ENCODE results near the gene POLR3C.
A peak's percentile ranks its signal among the peaks of the same experiment; 100 is the strongest.
"Not testable (repeated sequence)": the region's sequence is repeated elsewhere in the genome, so short reads cannot be mapped to it uniquely, and the experiment has no call there.

POLR3C gene

DNA sequence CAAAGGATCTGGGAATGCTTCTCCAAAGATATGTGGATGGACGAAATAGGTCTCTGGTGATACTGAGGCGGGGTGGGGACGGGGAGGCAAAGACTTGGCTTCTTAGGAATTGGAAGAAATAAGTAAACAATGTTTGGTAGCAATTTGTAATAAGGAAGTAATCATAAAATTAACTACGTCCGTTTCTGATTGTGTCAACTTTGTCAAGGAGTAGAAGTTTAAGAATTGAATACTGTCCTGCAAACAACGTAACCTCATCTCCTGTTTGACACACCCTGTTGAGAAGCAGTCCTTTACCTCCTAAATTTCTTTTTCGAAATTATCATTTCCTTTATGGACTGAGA lies 471 bp downstream of the POLR3C start:
- Histone ChIP-seq H3K27ac (ENCODE audit: low read length) (peak overlapping the region; percentile 66), H3K9me3 (ENCODE audit: insufficient read depth, low read length) (no peaks in the 10 kb centered on the region), H3K36me3 (replicated peaks; ENCODE audit: low read depth, low read length) (peaks cover 36% of the 10 kb centered on the region), H3K27me3 (ENCODE audit: low read depth, low read length) (no peaks in the 10 kb centered on the region), H3K79me2 (ENCODE audit: low read length) (peaks cover 48% of the 10 kb centered on the region), H2AFZ (ENCODE audit: low read depth, low read length) (peak overlapping the region; percentile 28), H3K4me3 (ENCODE audit: low read length) (peak overlapping the region; percentile 79), H3K4me1 (ENCODE audit: low read length) (peaks cover 11% of the 10 kb centered on the region), H3K4me2 (ENCODE audit: low read length) (peak overlapping the region; percentile 77), H4K20me1 (ENCODE audit: insufficient read depth, low read length) (no peaks in the 10 kb centered on the region), H3K9ac (ENCODE audit: low read length) (peak overlapping the region; percentile 86)
- TF ChIP-seq, protein P1, sequence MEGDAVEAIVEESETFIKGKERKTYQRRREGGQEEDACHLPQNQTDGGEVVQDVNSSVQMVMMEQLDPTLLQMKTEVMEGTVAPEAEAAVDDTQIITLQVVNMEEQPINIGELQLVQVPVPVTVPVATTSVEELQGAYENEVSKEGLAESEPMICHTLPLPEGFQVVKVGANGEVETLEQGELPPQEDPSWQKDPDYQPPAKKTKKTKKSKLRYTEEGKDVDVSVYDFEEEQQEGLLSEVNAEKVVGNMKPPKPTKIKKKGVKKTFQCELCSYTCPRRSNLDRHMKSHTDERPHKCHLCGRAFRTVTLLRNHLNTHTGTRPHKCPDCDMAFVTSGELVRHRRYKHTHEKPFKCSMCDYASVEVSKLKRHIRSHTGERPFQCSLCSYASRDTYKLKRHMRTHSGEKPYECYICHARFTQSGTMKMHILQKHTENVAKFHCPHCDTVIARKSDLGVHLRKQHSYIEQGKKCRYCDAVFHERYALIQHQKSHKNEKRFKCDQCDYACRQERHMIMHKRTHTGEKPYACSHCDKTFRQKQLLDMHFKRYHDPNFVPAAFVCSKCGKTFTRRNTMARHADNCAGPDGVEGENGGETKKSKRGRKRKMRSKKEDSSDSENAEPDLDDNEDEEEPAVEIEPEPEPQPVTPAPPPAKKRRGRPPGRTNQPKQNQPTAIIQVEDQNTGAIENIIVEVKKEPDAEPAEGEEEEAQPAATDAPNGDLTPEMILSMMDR (IDR thresholded peaks at IDR 0.05; ENCODE audit: low read depth, low read length) = no peak
- TF ChIP-seq EZH2phosphoT487 (IDR thresholded peaks at IDR 0.05; ENCODE audit: low read depth) = no peak

DNA sequence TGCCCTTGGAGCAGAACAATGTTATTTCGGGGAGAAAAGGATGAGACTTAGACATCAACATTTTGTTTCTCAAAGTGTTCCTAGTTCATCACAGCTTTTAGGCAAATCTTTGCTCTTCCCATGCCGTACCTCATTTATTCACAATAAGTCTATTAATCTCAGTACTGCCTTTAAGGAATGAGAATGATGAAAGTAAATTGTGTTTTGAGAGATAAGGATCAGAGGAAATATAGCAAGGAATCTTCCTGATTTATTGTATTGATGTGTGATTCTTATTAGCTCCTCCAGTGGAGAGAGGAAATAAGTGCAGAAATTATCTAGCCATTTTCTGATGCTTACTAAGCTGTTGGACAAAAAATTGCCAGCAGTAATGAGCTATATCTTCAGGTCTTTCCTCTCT lies 2.0 kb downstream of the POLR3C start:
- no peaks in the 10 kb centered on the region for H4K20me1 ChIP-seq (ENCODE audit: insufficient read depth, low read length)
- no peak overlapping the region for H2AFZ ChIP-seq (ENCODE audit: low read depth, low read length)
- H3K9me3 ChIP-seq (ENCODE audit: insufficient read depth, low read length) = no peaks in the 10 kb centered on the region
- peaks cover 45% of the 10 kb centered on the region for H3K79me2 ChIP-seq (ENCODE audit: low read length)
- H3K4me1 ChIP-seq (ENCODE audit: low read length) = peaks cover 11% of the 10 kb centered on the region
- H3K4me3 ChIP-seq (ENCODE audit: low read length) = no peak overlapping the region
- H3K27ac ChIP-seq (ENCODE audit: low read length) = no peak overlapping the region
- no peak for TF ChIP-seq EZH2phosphoT487 (IDR thresholded peaks at IDR 0.05; ENCODE audit: low read depth)
- TF ChIP-seq, protein P1 (IDR thresholded peaks at IDR 0.05; ENCODE audit: low read depth, low read length) = no peak
- no peaks in the 10 kb centered on the region for H3K27me3 ChIP-seq (ENCODE audit: low read depth, low read length)
- H3K4me2 ChIP-seq (ENCODE audit: low read length) = no peak overlapping the region
- H3K9ac ChIP-seq (ENCODE audit: low read length) = no peak overlapping the region
- H3K36me3 ChIP-seq (replicated peaks; ENCODE audit: low read depth, low read length) = peaks cover 47% of the 10 kb centered on the region

DNA sequence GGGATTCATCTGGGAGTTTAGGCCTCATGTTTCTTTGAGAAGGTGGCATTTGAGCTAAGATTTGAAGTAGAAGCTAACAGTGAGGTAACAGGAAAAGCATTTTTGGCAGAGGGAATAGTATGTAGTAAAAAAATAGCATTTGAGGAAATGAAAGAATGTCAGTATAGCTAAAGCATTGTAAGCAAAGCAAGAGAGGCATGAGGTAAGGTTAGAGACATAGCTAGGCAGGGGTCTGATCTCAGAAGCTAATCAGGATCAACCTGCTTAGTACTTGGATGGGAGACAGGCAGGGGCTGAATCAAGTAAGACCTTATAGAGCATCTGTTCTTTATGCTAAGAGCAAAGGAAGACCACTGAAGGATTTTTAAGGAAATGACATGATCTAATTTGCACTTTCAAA lies 4.0 kb downstream of the POLR3C start:
- no peak overlapping the region for H2AFZ ChIP-seq (ENCODE audit: low read depth, low read length)
- no peaks in the 10 kb centered on the region for H3K27me3 ChIP-seq (ENCODE audit: low read depth, low read length)
- H3K36me3 ChIP-seq (replicated peaks; ENCODE audit: low read depth, low read length) = peaks cover 61% of the 10 kb centered on the region
- H3K9me3 ChIP-seq (ENCODE audit: insufficient read depth, low read length) = no peaks in the 10 kb centered on the region
- peaks cover 37% of the 10 kb centered on the region for H3K79me2 ChIP-seq (ENCODE audit: low read length)
- H4K20me1 ChIP-seq (ENCODE audit: insufficient read depth, low read length) = no peaks in the 10 kb centered on the region
- H3K4me2 ChIP-seq (ENCODE audit: low read length) = no peak overlapping the region
- TF ChIP-seq, protein P1 (IDR thresholded peaks at IDR 0.05; ENCODE audit: low read depth, low read length) = no peak
- no peak for TF ChIP-seq EZH2phosphoT487 (IDR thresholded peaks at IDR 0.05; ENCODE audit: low read depth)
- no peak overlapping the region for H3K4me3 ChIP-seq (ENCODE audit: low read length)
- H3K4me1 ChIP-seq (ENCODE audit: low read length) = peaks cover 9% of the 10 kb centered on the region
- no peak overlapping the region for H3K9ac ChIP-seq (ENCODE audit: low read length)
- no peak overlapping the region for H3K27ac ChIP-seq (ENCODE audit: low read length)

DNA sequence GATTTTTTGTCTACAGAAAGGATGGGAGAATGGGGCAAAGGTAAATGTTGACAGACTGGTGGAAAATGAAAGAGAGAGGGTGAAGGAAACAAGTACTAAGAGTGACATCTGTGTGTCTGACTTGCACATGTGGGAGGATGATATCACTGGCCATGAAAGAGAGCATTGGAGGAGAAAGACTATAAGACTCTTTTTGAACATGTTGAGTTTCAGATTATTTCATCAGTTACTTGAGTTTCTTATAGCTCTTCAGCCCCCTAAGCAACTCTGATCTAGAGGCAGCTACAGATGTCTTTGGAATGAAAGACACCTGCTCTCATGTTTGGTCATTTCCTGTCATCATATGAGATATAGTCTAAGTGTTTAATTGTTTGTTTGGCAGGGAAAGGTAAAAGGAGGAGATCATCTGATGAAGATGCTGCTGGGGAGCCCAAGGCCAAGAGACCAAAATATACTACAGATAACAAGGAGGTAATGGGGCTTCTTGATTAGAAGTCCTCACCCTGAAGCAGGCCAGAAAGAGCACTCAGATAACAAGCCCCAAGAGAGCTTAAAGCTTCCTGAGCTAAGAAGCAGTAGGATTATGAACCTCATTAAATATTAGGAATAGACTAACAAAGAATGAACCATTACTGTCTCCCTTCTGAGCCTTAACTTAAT lies 4.5 kb downstream of the POLR3C start:
- no peak overlapping the region for H3K9ac ChIP-seq (ENCODE audit: low read length)
- TF ChIP-seq, protein P1 (IDR thresholded peaks at IDR 0.05; ENCODE audit: low read depth, low read length) = no peak
- no peak for TF ChIP-seq EZH2phosphoT487 (IDR thresholded peaks at IDR 0.05; ENCODE audit: low read depth)

DNA sequence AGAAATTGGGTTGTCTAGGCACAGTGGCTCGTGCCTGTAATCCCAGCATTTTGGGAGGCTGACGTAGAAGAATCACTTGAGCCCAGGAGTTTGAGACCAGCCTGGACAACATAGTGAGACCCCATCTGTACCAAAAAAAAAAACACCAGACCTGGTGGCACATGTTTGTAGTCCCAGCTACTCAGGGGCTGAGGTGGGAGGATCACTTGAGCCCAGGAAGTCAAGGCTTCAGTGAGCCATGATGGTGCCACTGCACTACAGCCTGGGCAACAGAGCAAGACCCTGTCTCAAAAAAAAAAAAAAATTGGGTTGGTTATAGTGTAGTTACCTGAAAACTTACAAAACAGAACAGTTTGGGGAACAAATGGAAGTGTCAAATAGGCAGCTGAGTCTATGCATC lies 6.8 kb downstream of the POLR3C start:
- not testable (repeated sequence) for H3K4me1 ChIP-seq (ENCODE audit: low read length); H3K4me3 ChIP-seq (ENCODE audit: low read length); H3K27ac ChIP-seq (ENCODE audit: low read length); H2AFZ ChIP-seq (ENCODE audit: low read depth, low read length); H3K9ac ChIP-seq (ENCODE audit: low read length); H3K27me3 ChIP-seq (ENCODE audit: low read depth, low read length); H3K4me2 ChIP-seq (ENCODE audit: low read length); H4K20me1 ChIP-seq (ENCODE audit: insufficient read depth, low read length); H3K9me3 ChIP-seq (ENCODE audit: insufficient read depth, low read length)
- Histone ChIP-seq H3K36me3 (replicated peaks; ENCODE audit: low read depth, low read length) (peaks cover 76% of the 10 kb centered on the region), H3K79me2 (ENCODE audit: low read length) (peaks cover 12% of the 10 kb centered on the region)

More for the DNA sequence above, 4.5 kb downstream of the POLR3C start:
- peaks cover 9% of the 10 kb centered on the region for H3K4me1 ChIP-seq (ENCODE audit: low read length)
- peaks cover 35% of the 10 kb centered on the region for H3K79me2 ChIP-seq (ENCODE audit: low read length)
- no peak overlapping the region for H2AFZ ChIP-seq (ENCODE audit: low read depth, low read length)
- H4K20me1 ChIP-seq (ENCODE audit: insufficient read depth, low read length) = no peaks in the 10 kb centered on the region
- no peak overlapping the region for H3K4me2 ChIP-seq (ENCODE audit: low read length)
- no peaks in the 10 kb centered on the region for H3K9me3 ChIP-seq (ENCODE audit: insufficient read depth, low read length)
- H3K27me3 ChIP-seq (ENCODE audit: low read depth, low read length) = no peaks in the 10 kb centered on the region
- no peak overlapping the region for H3K4me3 ChIP-seq (ENCODE audit: low read length)
- H3K27ac ChIP-seq (ENCODE audit: low read length) = no peak overlapping the region
- H3K36me3 ChIP-seq (replicated peaks; ENCODE audit: low read depth, low read length) = peaks cover 67% of the 10 kb centered on the region

Measured in OCI-LY3 (cell line).